ENCODE data around the gene NCKIPSD.

DNA sequence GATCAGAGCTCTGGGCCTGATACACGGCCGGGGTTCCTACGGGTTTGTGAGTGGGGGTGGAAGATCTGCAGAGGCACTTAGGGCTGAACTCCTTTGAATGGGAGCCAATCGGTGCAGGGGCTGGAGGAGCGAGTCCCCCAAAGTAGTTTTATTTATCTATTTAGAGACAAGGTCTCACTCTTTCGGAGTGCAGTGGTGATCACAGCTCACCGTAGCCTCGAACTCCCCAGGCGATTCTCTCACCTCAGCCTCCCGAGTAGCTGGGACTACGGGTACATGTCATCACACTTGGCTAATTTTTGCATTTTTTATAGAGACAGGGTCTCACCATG lies 21.4 kb downstream of the NCKIPSD start:
- TF ChIP-seq, protein P1, sequence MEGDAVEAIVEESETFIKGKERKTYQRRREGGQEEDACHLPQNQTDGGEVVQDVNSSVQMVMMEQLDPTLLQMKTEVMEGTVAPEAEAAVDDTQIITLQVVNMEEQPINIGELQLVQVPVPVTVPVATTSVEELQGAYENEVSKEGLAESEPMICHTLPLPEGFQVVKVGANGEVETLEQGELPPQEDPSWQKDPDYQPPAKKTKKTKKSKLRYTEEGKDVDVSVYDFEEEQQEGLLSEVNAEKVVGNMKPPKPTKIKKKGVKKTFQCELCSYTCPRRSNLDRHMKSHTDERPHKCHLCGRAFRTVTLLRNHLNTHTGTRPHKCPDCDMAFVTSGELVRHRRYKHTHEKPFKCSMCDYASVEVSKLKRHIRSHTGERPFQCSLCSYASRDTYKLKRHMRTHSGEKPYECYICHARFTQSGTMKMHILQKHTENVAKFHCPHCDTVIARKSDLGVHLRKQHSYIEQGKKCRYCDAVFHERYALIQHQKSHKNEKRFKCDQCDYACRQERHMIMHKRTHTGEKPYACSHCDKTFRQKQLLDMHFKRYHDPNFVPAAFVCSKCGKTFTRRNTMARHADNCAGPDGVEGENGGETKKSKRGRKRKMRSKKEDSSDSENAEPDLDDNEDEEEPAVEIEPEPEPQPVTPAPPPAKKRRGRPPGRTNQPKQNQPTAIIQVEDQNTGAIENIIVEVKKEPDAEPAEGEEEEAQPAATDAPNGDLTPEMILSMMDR (IDR thresholded peaks at IDR 0.05 in 4 of 5, conservative IDR thresholded peaks at IDR 0.05 in 1 of 5) = no peak
- TF ChIP-seq POLR2A (IDR thresholded peaks at IDR 0.05) = no peak
